Ectodermal cell (in vitro differentiated cells): Measurements from ENCODE around the gene ARHGAP42.

Experiments
- H3K27ac ChIP-seq: 2 replicates; pipeline ENCODE4 v1.7.0; 2013; ENCODE audit warnings: mild to moderate bottlenecking, low read depth, low read length; ENCODE audit not compliant: insufficient read depth, poor library complexity, severe bottlenecking
- H3K27me3 ChIP-seq: 2 replicates; pipeline ENCODE4 v1.7.0; 2013; ENCODE audit warnings: mild to moderate bottlenecking, low read length; ENCODE audit not compliant: insufficient read depth, control insufficient read depth, poor library complexity, severe bottlenecking
- H3K36me3 ChIP-seq: one replicate; pipeline ENCODE4 v1.7.0; 2013; ENCODE audit warnings: low read length; ENCODE audit not compliant: control insufficient read depth, insufficient read depth
- H3K4me1 ChIP-seq: one replicate; pipeline ENCODE4 v1.7.0; 2013; ENCODE audit warnings: low read length; ENCODE audit not compliant: control insufficient read depth, insufficient read depth
- H3K4me3 ChIP-seq: 2 replicates; pipeline ENCODE4 v1.7.0; 2013; ENCODE audit warnings: low read depth, low read length, control low read depth; ENCODE audit not compliant: insufficient read depth
- H3K9me3 ChIP-seq: 2 replicates; pipeline ENCODE4 v1.7.0; 2013; ENCODE audit warnings: mild to moderate bottlenecking, low read length, moderate library complexity; ENCODE audit not compliant: control insufficient read depth
- WGBS, 2 experiments: methylation state at CpG; one replicate each; pipeline ENCODE4 v1.1.7; 2013; ENCODE audit warnings: missing lambda C conversion rate in 2 of 2; 5-methylcytosine and 5-hydroxymethylcytosine counted together

Gene ARHGAP42

DNA sequence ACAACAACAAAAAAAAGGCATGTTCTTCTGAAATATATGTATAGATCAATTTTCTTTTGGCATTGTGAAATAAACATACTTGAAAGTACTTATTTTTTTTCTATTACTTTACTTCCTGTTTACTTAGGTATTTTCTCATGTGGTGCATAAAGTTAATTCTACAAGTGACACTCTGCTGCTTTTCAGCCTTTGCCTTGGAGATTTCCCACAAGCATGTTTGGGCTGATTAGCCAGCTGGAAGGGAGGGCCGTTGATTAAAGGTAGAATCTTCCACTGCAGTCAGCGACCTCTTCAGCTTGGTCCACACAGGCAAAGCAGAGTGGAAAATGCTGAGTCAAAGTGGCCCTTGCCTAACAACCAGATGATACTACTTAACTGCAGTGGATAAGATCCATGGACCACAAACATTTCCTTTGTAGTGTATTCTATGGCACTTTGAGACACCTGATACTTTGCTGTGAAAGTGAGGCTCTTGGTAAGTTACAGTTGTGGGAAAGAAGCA is 176.0 kb downstream of the ARHGAP42 start:
- WGBS, 2 experiments, result 78 to 80% methylated on average over 2 of the region's 2 CpGs
- H3K27ac ChIP-seq, result no peak overlapping the region

DNA sequence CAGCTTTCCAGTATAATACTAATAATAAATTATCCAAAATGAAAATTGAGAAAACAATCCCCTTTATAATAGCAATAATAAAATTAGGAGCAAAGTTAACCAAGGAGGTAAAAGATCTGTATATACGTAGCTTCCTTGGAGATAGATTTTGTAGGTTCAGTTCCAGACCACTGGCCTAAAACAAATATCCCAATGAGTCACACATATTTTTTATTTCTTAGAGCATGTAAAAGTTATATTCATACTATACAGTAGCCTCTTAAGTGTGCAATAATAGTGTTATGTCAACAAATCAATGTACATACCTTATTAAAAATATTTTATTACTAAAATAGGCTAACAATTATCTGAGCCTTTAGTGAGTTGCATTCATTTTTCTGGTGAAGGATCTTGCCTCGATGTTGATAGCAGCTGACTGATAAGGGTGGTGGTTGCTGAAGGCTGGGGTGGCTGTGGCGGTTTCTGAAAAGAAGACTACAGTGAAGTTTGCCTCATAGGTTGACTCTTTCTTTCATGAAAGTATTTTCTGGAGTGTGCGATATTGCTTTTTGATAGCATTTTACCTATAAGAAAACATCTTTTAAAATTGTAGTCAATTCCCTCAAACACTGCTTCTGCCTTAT is 178.5 kb downstream of the ARHGAP42 start:
- H3K4me1 ChIP-seq, result no peaks in the 10 kb centered on the region
- WGBS, 2 experiments, result 60 to 70% methylated on average over 2 to 3 of the region's 4 CpGs
- no peaks in the 10 kb centered on the region for H3K36me3 ChIP-seq
- H3K27ac ChIP-seq, result no peak overlapping the region
- H3K27me3 ChIP-seq, result no peaks in the 10 kb centered on the region
- no peaks in the 10 kb centered on the region for H3K9me3 ChIP-seq
- no peak overlapping the region for H3K4me3 ChIP-seq

More for the DNA sequence above, 176.0 kb downstream of the ARHGAP42 start:
- H3K27me3 ChIP-seq, result no peaks in the 10 kb centered on the region
- no peaks in the 10 kb centered on the region for H3K4me1 ChIP-seq
- no peaks in the 10 kb centered on the region for H3K9me3 ChIP-seq
- H3K4me3 ChIP-seq, result no peak overlapping the region
- H3K36me3 ChIP-seq, result no peaks in the 10 kb centered on the region

DNA sequence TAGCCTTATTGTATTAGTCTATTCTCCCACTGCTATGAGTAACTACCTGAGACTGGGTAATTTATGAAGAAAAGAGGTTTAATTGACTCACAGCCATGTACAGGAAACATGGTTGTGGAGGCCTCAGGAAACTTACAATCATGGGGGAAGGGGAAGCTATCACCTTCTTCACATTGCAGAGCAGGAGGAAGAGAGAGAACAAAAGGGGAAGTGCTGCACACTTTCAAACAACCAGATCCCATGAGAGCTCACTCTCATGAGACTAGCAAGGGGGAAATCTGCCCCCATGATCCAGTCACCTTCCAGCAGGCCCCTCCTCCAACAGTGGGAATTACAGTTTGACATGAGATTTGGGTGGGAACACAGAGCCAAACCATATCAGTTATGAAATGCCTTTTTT is 179.4 kb downstream of the ARHGAP42 start:
- Histone ChIP-seq H3K27me3 (no peaks in the 10 kb centered on the region), H3K9me3 (no peaks in the 10 kb centered on the region), H3K4me1 (no peaks in the 10 kb centered on the region), H3K27ac (no peak overlapping the region), H3K4me3 (no peak overlapping the region), H3K36me3 (no peaks in the 10 kb centered on the region)

DNA sequence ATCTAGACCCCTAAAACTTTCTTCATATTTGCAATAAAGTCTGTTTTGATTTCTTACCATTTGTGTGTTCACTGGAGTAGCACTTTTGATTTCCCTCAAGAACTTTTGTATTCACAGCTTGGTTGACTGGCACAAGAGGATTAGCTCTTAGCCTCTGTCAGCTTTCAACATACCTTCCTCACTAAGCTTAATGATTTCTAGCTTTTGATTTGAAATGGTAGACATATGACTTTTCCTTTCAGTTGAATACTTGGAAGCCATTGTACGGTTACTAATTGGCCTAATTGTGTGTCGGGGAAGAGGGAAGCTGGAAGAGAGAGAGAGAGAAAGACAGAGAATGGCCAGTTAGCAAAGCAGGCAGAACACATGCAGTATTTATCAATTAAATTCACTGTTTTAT is 180.5 kb downstream of the ARHGAP42 start:
- Histone ChIP-seq H3K4me3 (no peak overlapping the region), H3K4me1 (no peaks in the 10 kb centered on the region), H3K27ac (no peak overlapping the region), H3K36me3 (no peaks in the 10 kb centered on the region), H3K9me3 (no peaks in the 10 kb centered on the region), H3K27me3 (no peaks in the 10 kb centered on the region)
- WGBS, 2 experiments, result 81 to 93% methylated on average over 2 of the region's 2 CpGs

DNA sequence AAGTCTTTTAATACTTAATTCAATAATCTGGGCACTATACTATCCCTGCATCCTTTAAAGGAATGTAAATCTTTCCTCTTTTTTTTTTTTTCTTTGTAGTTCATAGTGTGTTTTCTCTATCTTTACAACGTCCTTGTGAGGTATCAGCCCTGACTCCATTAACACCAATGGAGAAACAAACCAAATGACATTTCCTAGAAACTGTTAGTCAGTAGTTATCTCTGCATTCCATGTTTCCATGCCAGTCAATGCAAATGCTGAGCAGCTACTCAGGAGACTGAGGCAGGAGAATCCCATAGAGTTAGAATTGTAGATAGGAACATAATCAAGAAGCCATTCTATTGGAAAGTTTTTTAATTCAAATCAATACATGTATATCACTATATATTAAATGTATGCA is 182.2 kb downstream of the ARHGAP42 start:
- Histone ChIP-seq H3K36me3 (no peaks in the 10 kb centered on the region), H3K4me3 (no peak overlapping the region), H3K27me3 (no peaks in the 10 kb centered on the region), H3K9me3 (no peaks in the 10 kb centered on the region), H3K27ac (no peak overlapping the region), H3K4me1 (no peaks in the 10 kb centered on the region)
- WGBS, 2 experiments, result 88% methylated on average over 1 of the region's 1 CpG; no CpG with 5 or more reads in 1 of the 2 experiments

DNA sequence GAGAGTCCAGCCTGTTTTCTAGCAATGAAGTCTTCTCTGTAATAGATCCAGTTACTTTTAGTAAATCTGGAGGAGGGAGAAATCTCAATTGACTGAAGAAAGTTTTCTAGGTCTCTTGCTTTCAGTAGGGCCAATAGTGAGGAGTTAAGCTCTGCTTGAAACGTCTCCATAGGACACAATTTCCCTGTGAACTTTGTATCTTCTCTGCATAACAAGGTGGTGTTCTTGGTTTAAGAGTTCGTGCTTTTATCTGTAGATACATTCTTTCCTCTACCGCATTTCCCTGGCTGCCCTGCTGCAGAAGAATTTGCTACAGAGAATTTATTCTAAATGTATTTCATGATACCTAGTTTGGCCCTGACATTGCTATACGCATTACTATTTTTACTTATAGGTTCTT is 183.1 kb downstream of the ARHGAP42 start:
- no peak overlapping the region for H3K4me3 ChIP-seq
- no peaks in the 10 kb centered on the region for H3K36me3 ChIP-seq
- no peak overlapping the region for H3K27ac ChIP-seq
- no peaks in the 10 kb centered on the region for H3K27me3 ChIP-seq
- WGBS, 2 experiments, result 56 to 59% methylated on average over 3 to 4 of the region's 4 CpGs
- H3K9me3 ChIP-seq, result no peaks in the 10 kb centered on the region
- no peaks in the 10 kb centered on the region for H3K4me1 ChIP-seq

DNA sequence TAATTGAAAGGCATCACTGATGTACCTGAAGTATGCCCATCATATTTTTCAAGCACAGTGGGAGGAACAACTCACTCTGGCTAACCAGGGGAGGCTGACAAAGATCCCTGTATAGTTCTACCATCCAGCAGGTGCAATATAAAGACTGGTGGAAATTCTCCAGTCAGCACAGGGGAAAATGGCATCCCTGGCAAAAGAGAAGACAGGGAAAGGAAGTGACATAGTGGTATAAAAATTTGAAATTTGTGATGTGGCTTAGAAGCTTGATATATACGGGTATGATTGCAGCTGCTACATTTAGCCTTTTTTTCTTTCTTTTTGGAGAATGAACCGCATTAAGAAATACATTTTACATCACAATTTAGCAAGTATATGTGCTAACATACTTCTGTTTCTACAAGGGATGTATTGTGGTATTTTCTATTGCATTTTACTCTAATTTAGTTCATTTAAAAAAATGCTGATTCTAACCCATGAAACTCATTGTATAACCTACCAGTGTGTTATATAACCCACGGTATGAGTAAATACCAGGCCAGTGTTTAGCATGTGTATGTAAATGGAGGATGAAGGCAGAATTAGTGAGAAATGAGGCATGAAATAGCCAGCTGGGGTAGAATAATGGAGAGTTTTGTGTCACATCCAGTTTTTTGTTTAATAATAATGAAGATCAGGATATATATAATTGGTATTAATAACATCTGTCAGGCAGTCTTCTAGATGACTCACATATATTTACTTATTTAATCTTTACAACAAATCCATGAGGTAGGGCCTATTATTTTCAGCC is 186.1 kb downstream of the ARHGAP42 start:
- 88 to 96% methylated on average over 2 of the region's 3 CpGs for WGBS, 2 experiments
- no peaks in the 10 kb centered on the region for H3K4me1 ChIP-seq
- H3K27ac ChIP-seq, result no peak overlapping the region
- H3K4me3 ChIP-seq, result no peak overlapping the region
- no peaks in the 10 kb centered on the region for H3K27me3 ChIP-seq
- no peaks in the 10 kb centered on the region for H3K36me3 ChIP-seq
- H3K9me3 ChIP-seq, result no peaks in the 10 kb centered on the region

DNA sequence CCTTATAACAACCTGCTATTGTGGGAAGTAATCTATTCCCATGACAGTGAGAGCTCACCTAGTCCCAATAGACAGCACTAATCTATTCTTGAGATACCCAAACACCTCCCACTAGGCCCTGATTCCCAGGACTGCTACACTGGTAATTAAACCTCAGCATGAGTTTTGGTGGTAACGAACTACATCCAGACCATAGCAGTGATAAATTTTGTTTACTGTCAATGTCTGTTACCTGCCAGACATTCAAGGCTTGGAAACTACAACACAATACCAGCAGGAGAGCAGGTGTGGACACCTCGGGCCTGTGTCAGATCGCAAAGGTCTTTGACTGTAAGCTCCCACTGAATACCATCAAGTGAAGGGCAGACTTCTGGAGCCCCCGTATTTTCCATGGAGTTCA is 187.1 kb downstream of the ARHGAP42 start:
- H3K4me1 ChIP-seq, result no peaks in the 10 kb centered on the region
- no peak overlapping the region for H3K27ac ChIP-seq
- WGBS, 2 experiments, result 91 to 92% methylated on average over 4 of the region's 4 CpGs
- no peaks in the 10 kb centered on the region for H3K9me3 ChIP-seq
- no peak overlapping the region for H3K4me3 ChIP-seq
- H3K36me3 ChIP-seq, result no peaks in the 10 kb centered on the region
- H3K27me3 ChIP-seq, result no peaks in the 10 kb centered on the region

DNA sequence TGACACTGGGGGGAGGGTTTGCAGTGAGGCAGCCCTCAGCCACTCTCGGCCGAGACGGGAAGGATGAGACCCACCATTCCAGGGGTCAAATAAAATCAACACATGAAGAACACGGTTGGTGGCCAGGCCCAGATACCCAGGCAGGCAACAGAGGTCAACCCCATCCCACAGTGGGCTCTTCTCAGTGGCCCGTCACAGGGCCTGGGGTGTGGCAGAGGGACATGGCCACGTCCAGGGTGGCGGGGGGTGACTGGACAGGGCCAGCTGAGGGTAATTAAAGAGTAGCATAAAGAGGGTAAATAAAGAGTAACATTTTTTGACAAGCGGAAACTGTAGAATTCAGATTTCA is 188.4 kb downstream of the ARHGAP42 start:
- WGBS, 2 experiments, result 89 to 90% methylated on average over 8 of the region's 8 CpGs
- H3K27ac ChIP-seq, result no peak overlapping the region

DNA sequence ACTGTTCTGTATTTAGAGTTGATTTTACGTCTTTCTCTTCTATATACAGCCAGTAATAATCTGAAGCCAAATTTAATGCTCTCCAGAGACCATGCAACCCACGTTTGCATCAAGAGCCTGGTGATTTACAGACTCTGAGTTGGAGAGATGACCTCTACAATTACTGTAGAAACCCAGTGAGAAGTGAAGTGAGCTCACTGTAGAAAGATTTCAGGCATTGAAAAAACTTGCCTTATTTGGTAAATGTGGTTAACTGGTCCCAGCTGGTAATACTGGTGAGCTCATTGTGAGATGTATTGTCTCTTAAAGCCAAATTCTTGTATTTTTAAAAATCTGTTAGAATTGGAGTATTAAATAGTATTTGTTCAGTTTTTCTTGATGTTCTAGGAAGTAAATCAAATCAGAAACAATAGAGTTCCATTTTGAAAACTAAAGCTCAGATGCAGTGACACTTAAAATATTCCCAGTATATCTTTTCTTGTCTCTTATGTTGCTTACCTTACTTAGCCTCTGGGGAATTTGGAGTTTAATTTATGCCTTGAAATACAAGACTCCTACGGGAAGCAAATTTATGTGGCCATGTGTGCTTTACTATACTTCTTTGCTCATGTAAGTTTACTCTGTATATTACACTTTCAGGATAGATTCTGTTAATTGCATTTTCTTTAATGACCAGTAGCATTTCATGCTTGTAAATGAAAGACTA is 189.9 kb downstream of the ARHGAP42 start:
- H3K36me3 ChIP-seq, result no peaks in the 10 kb centered on the region
- H3K9me3 ChIP-seq, result no peaks in the 10 kb centered on the region
- no peak overlapping the region for H3K27ac ChIP-seq
- H3K4me3 ChIP-seq, result no peak overlapping the region
- no peaks in the 10 kb centered on the region for H3K27me3 ChIP-seq
- H3K4me1 ChIP-seq, result no peaks in the 10 kb centered on the region
- 49 to 55% methylated on average over 2 of the region's 3 CpGs for WGBS, 2 experiments

More for the DNA sequence above, 188.4 kb downstream of the ARHGAP42 start:
- Histone ChIP-seq H3K27me3 (no peaks in the 10 kb centered on the region), H3K4me3 (no peak overlapping the region), H3K9me3 (no peaks in the 10 kb centered on the region), H3K36me3 (no peaks in the 10 kb centered on the region), H3K4me1 (no peaks in the 10 kb centered on the region)
